ENCODE measurements around the gene DKC1. TPM values are rescaled to one million over a fixed set of nuclear protein-coding genes. Genes with fewer than 3 reads are reported as not detected.
"Not testable (repeated sequence)": the region's sequence is repeated elsewhere in the genome, so short reads cannot be mapped to it uniquely, and the experiment has no call there.

Gene DKC1
- total RNA-seq, 1 experiment from 2014 or later: 153 TPM

DNA sequence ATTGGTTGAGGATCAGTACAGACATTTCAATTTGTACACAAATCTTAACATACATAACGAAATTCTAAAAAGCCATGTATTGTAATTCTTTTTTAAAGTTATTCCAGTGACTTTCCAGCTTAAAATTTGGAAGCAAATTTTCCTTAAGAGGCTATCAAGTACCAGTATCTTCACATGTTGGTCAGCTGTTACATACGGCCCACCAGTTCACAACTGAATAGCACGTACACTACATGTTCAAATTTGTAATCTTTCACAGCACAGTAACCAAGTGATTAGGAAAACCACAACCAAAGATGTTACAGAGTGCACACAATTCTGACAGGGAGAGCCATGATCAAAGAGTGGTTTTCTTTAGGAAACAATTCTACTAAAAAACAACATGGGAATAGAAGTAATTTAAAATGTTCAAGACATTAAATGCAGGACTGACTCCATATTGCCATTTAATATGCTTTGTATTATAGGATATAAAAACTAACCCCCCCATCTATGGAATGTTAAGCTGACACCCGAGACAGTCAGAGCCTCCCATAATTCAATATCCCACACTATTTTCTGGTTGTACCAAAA, 53.7 kb downstream of the DKC1 start:
- not testable (repeated sequence) for DNase-seq (ENCODE audit: extremely low read depth, low read depth)

DNA sequence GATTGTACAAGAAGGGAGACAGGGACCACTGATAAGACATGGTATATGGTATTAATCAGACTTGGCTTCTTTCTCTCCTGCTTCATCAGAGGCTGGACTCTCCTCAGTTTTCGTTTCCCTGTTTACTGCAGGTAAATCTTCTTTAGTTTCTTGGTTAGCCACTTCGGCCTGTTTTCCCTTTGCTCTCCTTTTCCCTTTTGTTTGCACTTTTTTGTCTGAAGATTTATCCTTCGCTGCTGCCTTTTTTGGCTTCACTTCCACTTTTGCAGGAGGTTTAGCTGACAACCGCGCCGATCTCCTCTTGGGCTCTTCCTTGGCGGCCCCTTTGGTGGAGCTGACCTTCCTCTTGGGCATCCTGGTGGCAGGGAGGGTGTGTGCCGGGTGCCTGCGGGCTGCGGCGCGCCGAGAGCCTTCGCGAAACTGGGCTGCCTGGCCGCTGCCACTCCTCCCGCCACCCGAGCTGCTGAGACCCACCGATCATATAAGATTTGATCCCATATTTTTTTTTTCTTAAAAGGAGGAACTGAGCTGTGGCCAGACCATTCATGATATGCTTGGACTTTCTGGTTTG, 54.5 kb downstream of the DKC1 start:
- not testable (repeated sequence) for DNase-seq (ENCODE audit: extremely low read depth, low read depth)

DNA sequence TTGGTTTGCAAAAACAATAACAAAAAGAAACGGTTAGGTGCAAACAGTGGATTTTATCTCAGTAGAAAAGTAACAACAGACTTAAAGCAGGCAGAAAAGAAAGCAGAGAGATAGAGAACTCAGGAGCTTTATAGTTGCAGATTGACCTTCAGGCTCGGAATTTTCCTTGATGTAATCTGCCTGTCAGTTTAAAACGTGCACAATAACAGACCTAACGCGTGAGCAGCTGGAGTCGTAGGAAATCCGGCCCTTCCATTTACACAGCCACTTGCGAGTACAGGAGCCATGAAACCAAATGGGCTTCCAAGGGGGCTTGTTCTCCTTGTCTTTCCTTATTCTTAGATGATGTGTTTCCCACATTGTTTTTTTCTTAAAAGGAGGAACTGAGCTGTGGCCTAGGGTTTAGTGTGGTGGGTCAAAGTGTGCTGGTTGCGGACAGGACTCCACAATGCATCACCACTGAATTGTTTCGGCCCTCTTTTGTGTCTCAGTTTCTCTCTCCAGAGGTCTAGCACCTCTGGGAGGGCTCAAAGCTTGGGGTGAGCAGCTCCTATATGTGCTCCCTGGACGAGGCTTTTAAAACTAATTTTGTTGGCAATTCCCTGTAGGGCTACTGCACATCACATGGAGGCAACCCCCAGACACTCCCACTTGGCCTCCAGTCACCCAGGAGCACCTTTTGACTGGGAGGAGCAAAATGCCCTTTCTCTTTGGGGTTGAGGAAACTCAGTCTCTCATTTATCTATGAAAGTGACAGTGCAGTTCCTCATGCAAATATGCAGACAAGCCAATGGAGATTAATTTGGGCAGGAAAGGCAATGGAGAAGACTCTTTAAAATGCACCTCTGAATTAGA, 56.5 kb downstream of the DKC1 start:
- DNase-seq (ENCODE audit: extremely low read depth, low read depth): no peak

DNA sequence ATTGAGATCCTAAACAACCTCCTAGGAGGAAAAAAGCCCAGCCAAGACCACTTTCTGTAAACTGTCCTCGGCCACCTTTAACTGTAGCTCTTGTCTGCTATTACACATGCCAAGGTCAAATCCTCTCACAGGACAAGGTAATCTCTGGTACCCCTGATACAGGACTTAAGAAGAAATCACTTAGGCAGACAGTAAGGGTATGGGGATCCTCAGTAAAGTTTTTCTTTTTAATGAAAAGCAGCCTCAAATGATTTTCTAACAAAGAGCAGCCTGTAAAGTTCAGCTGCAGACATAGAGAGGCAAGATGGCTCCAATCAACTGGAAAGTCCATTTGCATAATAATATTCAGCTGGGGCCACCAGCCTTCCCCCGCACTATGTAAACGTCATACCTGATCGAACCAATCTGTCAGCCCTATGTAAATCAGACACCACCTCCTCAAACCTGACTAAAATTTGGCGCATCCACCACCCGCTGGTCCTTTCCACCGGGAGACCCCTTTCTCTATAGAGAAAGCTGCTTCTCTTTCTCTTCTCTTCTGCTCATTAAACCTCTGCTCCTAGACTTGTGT, 57.2 kb downstream of the DKC1 start:
- DNase-seq (ENCODE audit: extremely low read depth, low read depth): no peak

DNA sequence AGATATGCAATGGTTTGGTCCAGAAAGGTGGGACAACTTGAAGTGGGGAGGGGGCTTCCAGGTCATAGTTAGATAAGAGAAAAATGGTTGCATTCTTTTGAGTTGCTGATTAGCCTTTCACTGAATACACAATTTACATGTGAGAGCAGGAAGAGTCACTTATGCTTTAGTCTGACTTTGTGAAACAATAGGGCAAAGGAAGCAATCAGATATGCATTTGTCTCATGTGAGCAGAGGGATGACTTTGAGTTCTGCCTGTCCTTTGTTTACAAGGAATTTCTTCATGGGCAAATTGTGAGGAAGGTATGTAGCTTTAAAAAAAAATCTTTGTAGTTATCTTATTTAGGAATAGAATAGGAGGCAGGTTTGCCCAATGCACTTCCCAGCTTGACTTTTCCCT, 58.9 kb downstream of the DKC1 start:
- DNase-seq (ENCODE audit: extremely low read depth, low read depth): no peak

DNA sequence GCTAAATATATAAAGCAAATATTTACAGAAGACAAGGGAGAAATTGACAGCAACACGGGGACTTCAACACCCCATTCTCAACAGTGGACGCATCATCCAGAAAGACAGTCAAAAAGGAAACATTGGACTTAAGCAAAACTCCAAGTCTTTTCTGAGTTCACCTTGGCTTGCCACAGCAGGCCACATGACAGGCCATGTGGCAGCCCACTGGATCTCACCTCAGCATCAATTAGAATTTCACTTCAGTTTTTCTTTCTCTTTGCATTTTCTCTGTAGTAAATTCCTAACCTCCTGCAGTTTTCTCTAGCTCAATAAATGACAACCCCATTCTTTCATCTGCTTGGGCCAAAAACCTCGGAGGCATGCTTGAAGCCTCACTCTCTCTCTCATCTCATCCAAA, 59.4 kb downstream of the DKC1 start:
- DNase-seq (ENCODE audit: extremely low read depth, low read depth): no peak

DNA sequence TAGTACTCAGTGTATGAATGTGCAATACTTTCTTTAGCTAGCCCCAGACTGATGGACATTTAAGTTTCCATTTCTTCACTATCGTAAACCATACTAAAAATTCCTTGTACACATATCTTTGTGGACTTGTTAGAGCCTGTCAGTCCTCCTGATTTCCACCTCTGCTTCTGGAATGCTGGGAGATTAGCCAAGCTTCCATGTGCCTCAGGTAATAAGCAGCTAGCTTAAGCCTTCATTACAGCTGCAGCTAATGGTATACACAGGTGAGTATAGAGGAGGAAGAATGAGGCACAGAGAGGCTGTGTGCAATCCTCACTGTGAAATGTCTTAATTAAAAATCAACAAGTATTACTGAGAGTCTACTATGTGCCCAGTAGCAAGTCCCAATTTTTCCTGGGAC, 62.0 kb downstream of the DKC1 start:
- no peak for DNase-seq (ENCODE audit: extremely low read depth, low read depth)

DNA sequence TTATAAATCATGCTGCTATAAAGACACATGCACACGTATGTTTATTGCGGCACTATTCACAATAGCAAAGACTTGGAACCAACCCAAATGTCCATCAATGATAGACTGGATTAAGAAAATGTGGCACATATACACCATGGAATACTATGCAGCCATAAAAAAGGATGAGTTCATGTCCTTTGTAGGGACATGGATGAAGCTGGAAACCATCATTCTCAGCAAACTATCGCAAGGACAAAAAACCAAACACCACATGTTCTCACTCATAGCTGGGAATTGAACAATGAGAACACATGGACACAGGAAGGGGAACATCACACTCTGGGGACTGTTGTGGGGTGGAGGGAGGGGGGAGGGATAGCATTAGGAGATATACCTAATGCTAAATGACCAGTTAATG, 62.9 kb downstream of the DKC1 start:
- DNase-seq (ENCODE audit: extremely low read depth, low read depth): not testable (repeated sequence)

Small RNAs within 50 kb of the gene (small RNA-seq; reads per million reads assigned to genes)
- 0 reads per million in 2 experiments for gene SNORA36A

Other genes with a start within 250 kb of the DKC1 start
- 42.1 and 44.3 TPM in 2 replicates for gene FAM3A, start 246.6 kb upstream of the DKC1 start, total RNA-seq (2014; rRNA removed; shearing (Covaris generic))
- gene G6PD, start 216.0 kb upstream of the DKC1 start, total RNA-seq (2014; rRNA removed; shearing (Covaris generic)): 369 and 378 TPM in 2 replicates
- 33.2 and 37.9 TPM in 2 replicates for gene IKBKG, start 215.2 kb upstream of the DKC1 start, total RNA-seq (2014; rRNA removed; shearing (Covaris generic))
- gene CTAG1A, start 177.7 kb upstream of the DKC1 start, total RNA-seq (2014; rRNA removed; shearing (Covaris generic)): not detected in 2 replicates
- not detected in 2 replicates for gene CTAG1B, start 143.6 kb upstream of the DKC1 start, total RNA-seq (2014; rRNA removed; shearing (Covaris generic))
- gene CTAG2, start 109.3 kb upstream of the DKC1 start, total RNA-seq (2014; rRNA removed; shearing (Covaris generic)): not detected in 2 replicates
- gene GAB3, start 11.8 kb upstream of the DKC1 start, total RNA-seq (2014; rRNA removed; shearing (Covaris generic)): 0.20 and 0.89 TPM in 2 replicates
- 15.1 and 17.4 TPM in 2 replicates for gene MPP1, start 42.6 kb downstream of the DKC1 start, total RNA-seq (2014; rRNA removed; shearing (Covaris generic))
- not detected in 2 replicates for gene SMIM9, start 71.8 kb downstream of the DKC1 start, total RNA-seq (2014; rRNA removed; shearing (Covaris generic))
- gene F8A1, start 123.5 kb downstream of the DKC1 start, total RNA-seq (2014; rRNA removed; shearing (Covaris generic)): 20.6 and 25.8 TPM in 2 replicates